H9 (cell line): ENCODE data around the gene KCNN3. TPM values are rescaled to one million over a fixed set of nuclear protein-coding genes. Genes with fewer than 3 reads are reported as not detected.

ENCODE experiments used
- DNase-seq: peaks from one replicate; pipeline ENCODE4 v3.0.0-alpha.2; 2017
- H2AFZ ChIP-seq: one replicate; pipeline ENCODE4 v1.6.1; 2013; ENCODE audit warnings: mild to moderate bottlenecking, low read length, control low read depth, moderate library complexity
- H2AK5ac ChIP-seq: 2 replicates; pipeline ENCODE4 v1.6.1; 2013; ENCODE audit warnings: low read length, control low read depth, mixed read lengths; ENCODE audit not compliant: insufficient read length
- H2BK120ac ChIP-seq: one replicate; pipeline ENCODE4 v1.6.1; 2013; ENCODE audit warnings: low read depth, mild to moderate bottlenecking, low read length, control low read depth, inconsistent platforms; ENCODE audit not compliant: poor library complexity, severe bottlenecking
- H2BK12ac ChIP-seq: 2 replicates; pipeline ENCODE4 v1.6.1; 2013; ENCODE audit warnings: low read length, control low read depth, mixed read lengths, low read depth; ENCODE audit not compliant: insufficient read length
- H2BK15ac ChIP-seq: 2 replicates; pipeline ENCODE4 v1.6.1; 2013; ENCODE audit warnings: low read depth, low read length, control low read depth
- H2BK20ac ChIP-seq: one replicate; pipeline ENCODE4 v1.6.1; 2013; ENCODE audit warnings: low read depth, mild to moderate bottlenecking, low read length, control low read depth, inconsistent platforms; ENCODE audit not compliant: poor library complexity, severe bottlenecking
- H2BK5ac ChIP-seq: 2 replicates; pipeline ENCODE4 v1.6.1; 2013; ENCODE audit warnings: low read length, control low read depth, mixed read lengths; ENCODE audit not compliant: insufficient read length
- H3K14ac ChIP-seq: 2 replicates; pipeline ENCODE4 v1.6.1; 2013; ENCODE audit warnings: low read length, control low read depth; ENCODE audit not compliant: insufficient read depth
- H3K18ac ChIP-seq: 2 replicates; pipeline ENCODE4 v1.6.1; 2013; ENCODE audit warnings: low read depth, mild to moderate bottlenecking, mixed read lengths, low read length, control low read depth; ENCODE audit not compliant: insufficient read length
- H3K23ac ChIP-seq: 2 replicates; pipeline ENCODE4 v1.6.1; 2013; ENCODE audit warnings: low read length, control low read depth, mixed read lengths, low read depth; ENCODE audit not compliant: insufficient read length
- H3K23me2 ChIP-seq: 2 replicates; pipeline ENCODE4 v1.6.1; 2013; ENCODE audit warnings: low read depth, mild to moderate bottlenecking, mixed read lengths, low read length, control low read depth; ENCODE audit not compliant: insufficient read length, poor library complexity, severe bottlenecking
- H3K27ac ChIP-seq: 2 replicates; pipeline ENCODE4 v1.5.1; 2013; ENCODE audit warnings: low read length, control low read depth, mixed read lengths, low read depth; ENCODE audit not compliant: insufficient read length
- H3K27me3 ChIP-seq: 2 replicates; pipeline ENCODE4 v1.6.1; 2013; ENCODE audit warnings: low read length, control low read depth, inconsistent platforms; ENCODE audit not compliant: insufficient read depth
- H3K4ac ChIP-seq: 2 replicates; pipeline ENCODE4 v1.6.1; 2013; ENCODE audit warnings: low read depth, mild to moderate bottlenecking, control low read depth, inconsistent platforms, low read length, moderate library complexity
- H3K4me1 ChIP-seq: 2 replicates; pipeline ENCODE4 v1.6.1; 2013; ENCODE audit warnings: low read length, control low read depth, inconsistent platforms; ENCODE audit not compliant: insufficient read depth
- H3K4me2 ChIP-seq: 2 replicates; pipeline ENCODE4 v1.6.1; 2013; ENCODE audit warnings: low read length, control low read depth, mixed read lengths; ENCODE audit not compliant: insufficient read length, insufficient read depth
- H3K56ac ChIP-seq: 2 replicates; pipeline ENCODE4 v1.6.1; 2013; ENCODE audit warnings: low read depth, mild to moderate bottlenecking, mixed read lengths, low read length, control low read depth; ENCODE audit not compliant: insufficient read length
- H3K79me1 ChIP-seq: 2 replicates; pipeline ENCODE4 v1.6.1; 2013; ENCODE audit warnings: low read depth, mild to moderate bottlenecking, moderate library complexity, low read length, control low read depth, inconsistent platforms; ENCODE audit not compliant: insufficient read depth, poor library complexity, severe bottlenecking
- H3K79me2 ChIP-seq: 2 replicates; pipeline ENCODE4 v1.6.1; 2013; ENCODE audit warnings: low read length, control low read depth, inconsistent platforms; ENCODE audit not compliant: insufficient read depth
- H3K9ac ChIP-seq: 2 replicates; pipeline ENCODE4 v1.6.1; 2013; ENCODE audit warnings: low read length, control low read depth, mixed read lengths; ENCODE audit not compliant: insufficient read length; ENCODE audit errors: extremely low read depth
- H3K9me3 ChIP-seq: one replicate; pipeline ENCODE4 v1.6.1; 2013; ENCODE audit warnings: low read depth, low read length, inconsistent platforms; ENCODE audit not compliant: control insufficient read depth
- H3T11ph ChIP-seq: one replicate; pipeline ENCODE4 v1.6.1; 2013; ENCODE audit warnings: mild to moderate bottlenecking, low read length, control low read depth, inconsistent platforms
- H4K20me1 ChIP-seq: one replicate; pipeline ENCODE4 v1.6.1; 2013; ENCODE audit not compliant: control insufficient read depth, insufficient read length, insufficient read depth
- H4K5ac ChIP-seq: 2 replicates; pipeline ENCODE4 v1.6.1; 2013; ENCODE audit warnings: low read depth, mild to moderate bottlenecking, mixed read lengths, low read length, control low read depth; ENCODE audit not compliant: insufficient read length
- H4K8ac ChIP-seq: replicated peaks from 2 replicates; pipeline ENCODE4 v1.6.1; 2013; ENCODE audit warnings: low read length, control low read depth, mixed read lengths, low read depth; ENCODE audit not compliant: insufficient read length
- H4K91ac ChIP-seq: 2 replicates; pipeline ENCODE4 v1.6.1; 2013; ENCODE audit warnings: low read depth, mild to moderate bottlenecking, moderate library complexity, mixed read lengths, low read length, control low read depth; ENCODE audit not compliant: insufficient read length
- H3K27ac Mint-ChIP-seq, 3 experiments: 2 replicates in 2 of 3; 3 replicates in 1 of 3; pipeline ENCODE4 v1.8.0; 2020 to 2021; ENCODE audit warnings: mixed read lengths in 3 of 3, mild to moderate bottlenecking in 1 of 3, moderate library complexity in 1 of 3
- H3K27me3 Mint-ChIP-seq: 2 replicates; pipeline ENCODE4 v1.8.0; 2021; ENCODE audit warnings: low read depth, mild to moderate bottlenecking, moderate library complexity, mixed read lengths
- H3K36me3 Mint-ChIP-seq, 3 experiments: 2 replicates in 2 of 3; 3 replicates in 1 of 3; pipeline ENCODE4 v1.8.0; 2020 to 2021; ENCODE audit warnings: low read depth in 3 of 3, mixed read lengths in 3 of 3; ENCODE audit not compliant: insufficient read depth in 1 of 3
- H3K4me1 Mint-ChIP-seq, 2 experiments: 2 replicates each; pipeline ENCODE4 v1.8.0; 2020; ENCODE audit warnings: mixed read lengths in 2 of 2
- H3K4me3 Mint-ChIP-seq, 2 experiments: 2 replicates in 1 of 2; 3 replicates in 1 of 2; pipeline ENCODE4 v1.8.0; 2020 to 2021; ENCODE audit warnings: mild to moderate bottlenecking in 2 of 2, mixed read lengths in 2 of 2, moderate library complexity in 1 of 2
- H3K9me3 Mint-ChIP-seq, 2 experiments: 2 replicates in 1 of 2; 3 replicates in 1 of 2; pipeline ENCODE4 v1.8.0; 2020; ENCODE audit warnings: mild to moderate bottlenecking in 2 of 2, mixed read lengths in 2 of 2, moderate library complexity in 1 of 2
- CTCF ChIP-seq: fragments of 200-600 bp; sonication (generic); conservative IDR thresholded peaks from 3 replicates; pipeline ENCODE4 v1.8.0; 2021; ENCODE audit warnings: antibody characterized with exemption, mild to moderate bottlenecking
- WGBS: extraction: QIAGEN DNeasy Blood & Tissue Kit; methylation state at CpG from one replicate; pipeline ENCODE4 v1.1.7; 2013; ENCODE audit warnings: missing lambda C conversion rate, low lambda C conversion rate, mixed read lengths; ENCODE audit not compliant: insufficient read length; ENCODE audit errors: extremely low coverage; 5-methylcytosine and 5-hydroxymethylcytosine counted together
- total RNA-seq: library from RNA; stranded (reverse); gene quantifications from 2 replicates; pipeline ENCODE4 v1.2.1, GENCODE V29; 2021

KCNN3 gene
- total RNA-seq, 1 experiment from 2014 or later = 0.83 TPM

- H3K9ac ChIP-seq = no peak overlapping the region
- H3K56ac ChIP-seq = no peak overlapping the region
- no peak overlapping the region for H2BK120ac ChIP-seq
Observed at GRCh38 chr1:154880671-154881070, 10.6 kb upstream of the KCNN3 start.

More at GRCh38 chr1:154880671-154881070, 10.6 kb upstream of the KCNN3 start:
- Histone ChIP-seq H3K23me2 (no peaks in the 10 kb centered on the region), H3K18ac (no peak overlapping the region), H3K4me2 (no peak overlapping the region), H3K4ac (no peak overlapping the region), H2BK20ac (no peak overlapping the region), H2BK5ac (no peak overlapping the region), H2AK5ac (no peak overlapping the region), H3K9me3 (no peaks in the 10 kb centered on the region), H3K14ac (no peak overlapping the region), H2AFZ (no peak overlapping the region), H3K79me1 (no peaks in the 10 kb centered on the region), H4K20me1 (no peaks in the 10 kb centered on the region), H4K8ac (no peak overlapping the region), H3K27me3 (no peaks in the 10 kb centered on the region), H3T11ph (no peak overlapping the region), H3K4me1 (0 out of 2 replicates have a peak, but pooled peaks cover 2% of the 10 kb centered on the region), H3K23ac (no peak overlapping the region), H2BK15ac (no peak overlapping the region), H3K79me2 (no peaks in the 10 kb centered on the region), H4K91ac (no peak overlapping the region), H2BK12ac (no peak overlapping the region), H4K5ac (no peak overlapping the region), H3K27ac (no peak overlapping the region)
- DNase-seq = no peak
- Mint-ChIP-seq H3K27ac (no peak overlapping the region), H3K9me3 (no peaks in the 10 kb centered on the region), H3K4me3 (no peak overlapping the region), H3K27me3 (peaks cover 2% of the 10 kb centered on the region), H3K4me1 (peaks cover 3 to 8% of the 10 kb centered on the region in 2 experiments), H3K36me3 (no peaks in the 10 kb centered on the region)
- no CpG with 5 or more reads among the region's 5 CpGs for WGBS
- TF ChIP-seq CTCF = no peak
